ENCODE results near the gene SUN2.

GRCh38 chr22:38697425-38698089, 58.2 kb downstream of the SUN2 start:
- TF ChIP-seq POLR2A (IDR thresholded peaks at IDR 0.05; ENCODE audit: low read depth, low read length): peak; percentile 27; the same call in 1 of the 2 replicates
- TF ChIP-seq CTCF (conservative IDR thresholded peaks at IDR 0.05; ENCODE audit: low read depth, low read length): no peak
- no peak for TF ChIP-seq RCOR1 (IDR thresholded peaks at IDR 0.05; ENCODE audit: insufficient replicate concordance, low read length)
